PC-9 (cell line): Measurements from ENCODE around the gene SMC3.

ENCODE experiments used
- EZH2 ChIP-seq: fragments of 200-600 bp; sonication (generic); IDR thresholded peaks from 2 replicates; pipeline ENCODE4 v1.8.0; 2017; ENCODE audit warnings: antibody characterized with exemption, low read depth
- TF ChIP-seq, protein P1 (sequence below): fragments of 200-600 bp; sonication (generic); conservative IDR thresholded peaks from 2 replicates; pipeline ENCODE4 v1.6.1; 2017; ENCODE audit warnings: mixed run types, antibody characterized with exemption, mild to moderate bottlenecking, moderate library complexity

DNA sequence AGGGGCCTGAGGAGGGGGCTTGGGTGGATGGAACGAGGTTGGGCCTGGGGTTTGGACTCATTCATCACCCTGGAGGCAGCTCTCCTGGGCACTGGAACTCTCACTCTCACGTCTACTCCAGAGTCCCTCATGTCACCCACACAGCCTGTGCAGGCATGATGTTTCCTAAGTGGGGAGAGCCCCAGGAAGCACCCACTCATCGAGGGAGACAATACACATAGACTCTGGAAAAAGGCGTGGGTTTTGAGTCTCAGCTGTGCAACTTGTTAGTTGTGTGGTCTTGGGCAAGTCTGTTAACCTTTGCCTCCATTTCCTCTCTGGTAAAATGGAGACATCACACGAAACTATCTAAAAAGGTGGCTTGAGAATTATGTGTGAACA lies 50.7 kb downstream of the SMC3 start:
- TF ChIP-seq, protein P1, sequence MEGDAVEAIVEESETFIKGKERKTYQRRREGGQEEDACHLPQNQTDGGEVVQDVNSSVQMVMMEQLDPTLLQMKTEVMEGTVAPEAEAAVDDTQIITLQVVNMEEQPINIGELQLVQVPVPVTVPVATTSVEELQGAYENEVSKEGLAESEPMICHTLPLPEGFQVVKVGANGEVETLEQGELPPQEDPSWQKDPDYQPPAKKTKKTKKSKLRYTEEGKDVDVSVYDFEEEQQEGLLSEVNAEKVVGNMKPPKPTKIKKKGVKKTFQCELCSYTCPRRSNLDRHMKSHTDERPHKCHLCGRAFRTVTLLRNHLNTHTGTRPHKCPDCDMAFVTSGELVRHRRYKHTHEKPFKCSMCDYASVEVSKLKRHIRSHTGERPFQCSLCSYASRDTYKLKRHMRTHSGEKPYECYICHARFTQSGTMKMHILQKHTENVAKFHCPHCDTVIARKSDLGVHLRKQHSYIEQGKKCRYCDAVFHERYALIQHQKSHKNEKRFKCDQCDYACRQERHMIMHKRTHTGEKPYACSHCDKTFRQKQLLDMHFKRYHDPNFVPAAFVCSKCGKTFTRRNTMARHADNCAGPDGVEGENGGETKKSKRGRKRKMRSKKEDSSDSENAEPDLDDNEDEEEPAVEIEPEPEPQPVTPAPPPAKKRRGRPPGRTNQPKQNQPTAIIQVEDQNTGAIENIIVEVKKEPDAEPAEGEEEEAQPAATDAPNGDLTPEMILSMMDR: no peak
- TF ChIP-seq EZH2: no peak
